Measurements from ENCODE around the gene TERC. TPM values are rescaled to one million over a fixed set of nuclear protein-coding genes. Genes with fewer than 3 reads are reported as not detected.

Gene TERC
- total RNA-seq, 3 donors from 2014 or later: 125 to 194 (median 179) TPM

GRCh38 chr3:169790219-169790618 lies 25.4 kb upstream of the TERC start:
- Histone ChIP-seq H3K36me3 (peaks cover 8% of the 10 kb centered on the region), H3K9me3 (no peaks in the 10 kb centered on the region), H3K4me3 (no peak overlapping the region), H3K4me1 (no peaks in the 10 kb centered on the region), H3K27ac (no peak overlapping the region), H3K27me3 (no peaks in the 10 kb centered on the region)
- intact Hi-C loops (cut with DNase I; ENCODE audit: low total_unique reads): no loop called here
- no peak for DNase-seq (ENCODE audit: low spot score in 2 of 2)
- TF ChIP-seq POLR2A (IDR thresholded peaks at IDR 0.05) (no peak), CTCF (IDR thresholded peaks at IDR 0.05) (no peak), POLR2AphosphoS5 (IDR thresholded peaks at IDR 0.05) (no peak)

- intact Hi-C loops (cut with DNase I; ENCODE audit: low total_unique reads): no loop called here
- no peak overlapping the region for H3K27ac ChIP-seq
- H3K9me3 ChIP-seq: no peaks in the 10 kb centered on the region
- no peaks in the 10 kb centered on the region for H3K27me3 ChIP-seq
- no peaks in the 10 kb centered on the region for H3K4me1 ChIP-seq
- no peak for DNase-seq (ENCODE audit: low spot score in 2 of 2)
- peaks cover 8% of the 10 kb centered on the region for H3K36me3 ChIP-seq
- TF ChIP-seq CTCF (IDR thresholded peaks at IDR 0.05): no peak
- no peak for TF ChIP-seq POLR2A (IDR thresholded peaks at IDR 0.05)
- no peak for TF ChIP-seq POLR2AphosphoS5 (IDR thresholded peaks at IDR 0.05)
- H3K4me3 ChIP-seq: no peak overlapping the region
Measured at GRCh38 chr3:169787791-169788190, 22.9 kb upstream of the TERC start.

- TF ChIP-seq POLR2A (IDR thresholded peaks at IDR 0.05): no peak
- TF ChIP-seq POLR2AphosphoS5 (IDR thresholded peaks at IDR 0.05): no peak
Measured at GRCh38 chr3:169787120-169787519, 22.3 kb upstream of the TERC start.

GRCh38 chr3:169781209-169781855 lies 16.5 kb upstream of the TERC start:
- intact Hi-C loops (cut with DNase I; ENCODE audit: low total_unique reads): no loop called here
- Histone ChIP-seq H3K4me1 (no peaks in the 10 kb centered on the region), H3K9me3 (no peaks in the 10 kb centered on the region), H3K27ac (no peak overlapping the region), H3K4me3 (no peak overlapping the region), H3K36me3 (peaks cover 6% of the 10 kb centered on the region), H3K27me3 (no peaks in the 10 kb centered on the region)
- DNase-seq (ENCODE audit: low spot score in 2 of 2): no peak
- TF ChIP-seq POLR2AphosphoS5 (IDR thresholded peaks at IDR 0.05) (no peak), POLR2A (IDR thresholded peaks at IDR 0.05) (no peak), CTCF (IDR thresholded peaks at IDR 0.05) (no peak)

More at GRCh38 chr3:169787120-169787519, 22.3 kb upstream of the TERC start:
- no peak for DNase-seq (ENCODE audit: low spot score in 2 of 2)
- Histone ChIP-seq H3K9me3 (no peaks in the 10 kb centered on the region), H3K27me3 (no peaks in the 10 kb centered on the region), H3K36me3 (peaks cover 7% of the 10 kb centered on the region), H3K27ac (no peak overlapping the region), H3K4me3 (no peak overlapping the region), H3K4me1 (no peaks in the 10 kb centered on the region)
- intact Hi-C loops (cut with DNase I; ENCODE audit: low total_unique reads): no loop called here

GRCh38 chr3:169780742-169781141 lies 15.9 kb upstream of the TERC start:
- Histone ChIP-seq H3K9me3 (no peaks in the 10 kb centered on the region), H3K27me3 (no peaks in the 10 kb centered on the region), H3K36me3 (peaks cover 2% of the 10 kb centered on the region), H3K4me1 (no peaks in the 10 kb centered on the region), H3K27ac (no peak overlapping the region), H3K4me3 (no peak overlapping the region)
- TF ChIP-seq CTCF (IDR thresholded peaks at IDR 0.05): no peak
- no peak for TF ChIP-seq POLR2AphosphoS5 (IDR thresholded peaks at IDR 0.05)
- no peak for DNase-seq (ENCODE audit: low spot score in 2 of 2)
- intact Hi-C loops (cut with DNase I; ENCODE audit: low total_unique reads): no loop called here

Data from breast epithelium (tissue), 4 donors.